ENCODE data around the gene SPATA16. TPM values are rescaled to one million over a fixed set of nuclear protein-coding genes. Genes with fewer than 3 reads are reported as not detected.
"Not testable (repeated sequence)": the region's sequence is repeated elsewhere in the genome, so short reads cannot be mapped to it uniquely, and the experiment has no call there.

The SPATA16 gene
- total RNA-seq, 2 donors from 2014 or later, result not detected

DNA sequence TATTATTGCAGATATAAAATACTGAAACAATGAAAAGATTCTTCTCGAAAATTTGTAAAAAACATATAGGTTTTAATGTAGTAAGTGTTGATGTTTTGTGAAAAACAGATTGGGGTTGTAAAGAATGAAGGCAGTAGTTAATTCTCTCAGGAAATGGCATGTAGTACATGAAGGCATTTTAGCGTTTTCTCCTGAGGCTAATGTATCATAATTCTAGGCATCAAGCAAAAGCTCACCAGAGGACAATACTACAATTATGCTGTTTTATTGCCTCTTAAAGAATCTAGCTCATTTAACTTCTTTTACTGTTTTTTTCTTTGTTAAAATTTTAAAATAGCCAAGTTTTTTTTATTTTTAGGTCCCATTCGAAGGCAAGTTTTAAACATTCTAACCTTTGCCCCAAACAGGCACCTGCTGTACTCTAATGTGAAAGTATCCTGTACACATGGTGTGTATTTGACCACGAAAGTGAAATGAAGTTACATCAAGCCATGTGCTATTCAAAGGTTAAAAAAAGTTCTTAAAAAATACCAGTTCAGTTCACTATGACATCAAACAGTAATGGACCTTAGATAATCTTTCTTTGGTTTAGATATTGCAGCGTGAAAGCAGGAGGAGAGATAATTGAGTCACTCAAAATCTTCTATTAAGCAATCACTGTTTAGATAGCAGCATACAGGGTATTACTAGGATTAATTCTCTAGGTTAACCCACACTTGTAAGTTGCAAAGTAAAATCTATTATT lies 227.0 kb downstream of the SPATA16 start:
- intact Hi-C loops (cut with DNase I), result no loop called here

DNA sequence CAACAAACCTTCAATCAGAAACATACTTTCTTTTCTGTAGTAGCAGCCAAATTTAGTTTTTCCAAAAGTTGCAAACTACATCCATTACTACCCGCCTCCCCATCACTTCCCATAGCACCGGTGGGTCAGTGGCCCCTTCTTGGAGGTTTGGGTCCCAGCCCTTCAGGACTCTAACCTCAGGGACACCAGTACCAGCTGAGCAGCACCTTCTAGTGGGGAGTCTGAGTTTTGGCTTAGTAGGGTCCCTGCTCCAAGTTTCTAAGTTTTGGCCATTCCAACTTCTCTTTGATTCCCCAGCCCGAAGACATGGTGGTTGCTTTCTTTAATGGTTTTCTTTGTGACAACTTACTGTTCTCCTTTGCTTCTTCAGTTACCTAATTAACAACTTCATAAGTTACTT lies 229.9 kb downstream of the SPATA16 start:
- intact Hi-C loops (cut with DNase I), result no loop called here
- DNase-seq (ENCODE audit: low spot score), result no peak

More for the DNA sequence above, 227.0 kb downstream of the SPATA16 start:
- DNase-seq (ENCODE audit: low spot score), result no peak

DNA sequence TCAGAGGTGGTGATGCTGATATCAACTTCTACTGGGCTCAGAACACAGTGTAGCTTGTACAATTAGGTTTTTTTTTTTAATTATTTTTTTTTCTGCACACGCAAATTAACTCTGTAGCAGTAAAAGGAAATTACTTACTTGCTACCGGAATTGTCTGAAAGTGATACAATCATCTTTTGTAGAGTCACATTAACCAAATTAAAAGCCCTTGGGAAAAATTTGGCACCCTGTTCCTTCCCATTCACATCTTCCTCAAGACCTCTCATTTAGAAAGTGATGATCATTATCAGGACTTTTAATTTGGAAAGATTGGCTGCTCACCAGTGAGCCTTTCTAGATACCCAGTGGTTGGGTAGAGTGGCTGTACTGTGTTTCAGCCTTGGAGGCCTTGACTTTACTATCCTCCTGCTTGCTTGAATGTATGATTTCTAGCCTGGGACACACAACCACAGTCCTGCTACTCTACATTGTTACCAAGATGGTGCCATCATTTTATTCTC lies 232.2 kb downstream of the SPATA16 start:
- no peak for DNase-seq (ENCODE audit: low spot score)
- intact Hi-C loops (cut with DNase I), result no loop called here

DNA sequence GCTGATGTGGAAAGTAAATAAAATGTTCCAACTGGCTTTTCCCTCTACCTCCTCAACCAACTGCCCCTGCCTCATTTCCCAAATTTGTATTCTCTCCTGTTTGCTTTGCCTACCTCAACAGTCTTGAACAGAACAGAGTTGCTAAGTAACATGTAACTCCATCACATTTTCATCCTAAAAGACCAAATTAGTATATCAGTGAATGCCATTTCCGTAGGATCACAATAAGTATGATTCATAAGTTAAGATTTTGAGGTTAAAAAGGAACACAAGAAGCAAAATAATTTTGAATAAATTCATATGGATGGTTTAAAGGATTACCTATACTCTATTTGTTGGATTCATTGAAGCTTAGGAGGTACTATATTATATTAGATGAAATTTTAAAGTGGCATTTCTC lies 235.6 kb downstream of the SPATA16 start:
- no peak for DNase-seq (ENCODE audit: low spot score)
- intact Hi-C loops (cut with DNase I), result no loop called here

DNA sequence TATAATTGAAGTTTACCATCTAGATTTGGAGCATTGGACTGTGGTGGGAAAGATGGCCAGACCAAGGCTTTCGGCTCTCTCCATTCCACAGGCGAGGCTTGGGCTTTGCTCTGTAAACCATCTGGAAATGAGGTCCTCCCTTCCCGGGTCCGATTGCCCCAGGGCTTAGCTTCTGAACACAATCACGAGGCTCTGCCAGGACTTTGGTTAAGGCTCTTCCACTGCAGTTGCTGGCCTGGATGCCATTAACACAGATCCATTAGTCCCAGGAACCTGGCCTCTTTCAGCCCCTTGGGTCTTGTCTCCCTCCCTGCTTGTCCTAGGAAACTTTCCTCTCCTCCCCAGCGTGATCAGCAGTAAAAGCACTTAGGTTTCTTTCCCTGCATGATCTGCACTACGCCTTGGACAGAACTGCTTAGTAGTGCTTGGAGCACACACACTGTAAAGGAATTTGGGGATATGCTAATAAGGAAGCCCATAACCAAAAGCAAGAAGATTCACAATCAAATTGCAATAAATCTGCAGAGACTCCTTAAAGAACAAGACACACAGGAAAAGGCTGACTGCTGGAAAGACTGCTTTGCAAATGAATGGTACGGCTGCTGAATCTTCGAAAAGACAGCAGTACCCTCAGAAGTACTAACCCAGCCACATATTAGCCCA lies 236.2 kb downstream of the SPATA16 start:
- intact Hi-C loops (cut with DNase I), result no loop called here

DNA sequence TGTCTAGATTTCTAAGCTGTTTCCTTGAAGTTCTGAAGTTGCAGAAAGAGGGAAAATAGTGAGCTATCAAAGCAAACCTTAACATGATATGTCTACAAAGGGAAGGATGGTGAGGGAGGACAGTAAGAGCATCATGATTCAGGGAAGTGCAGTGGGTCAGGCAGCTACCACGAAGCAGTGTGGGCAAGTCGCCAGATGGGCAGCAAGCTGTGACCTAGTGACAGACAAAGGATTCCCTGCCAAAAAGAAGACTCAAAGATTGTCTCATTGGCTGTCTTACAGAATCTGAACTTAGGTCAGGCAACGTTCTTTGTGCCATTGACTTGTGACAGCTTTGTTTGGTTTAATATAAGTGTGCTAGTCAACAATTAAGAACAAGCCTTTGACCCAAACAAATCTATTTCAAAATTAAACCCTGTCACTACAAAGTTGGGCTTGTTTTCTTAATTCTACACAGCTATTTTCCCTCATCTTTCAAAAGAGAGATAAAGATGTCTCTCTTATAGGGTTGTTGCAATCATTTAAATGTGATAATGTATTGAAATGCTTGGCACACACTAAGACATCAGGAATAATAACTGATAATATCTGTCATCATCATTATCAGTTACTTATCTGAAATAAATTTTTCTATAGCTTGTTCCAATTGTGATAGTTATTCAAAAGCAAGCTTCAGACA lies 237.3 kb downstream of the SPATA16 start:
- intact Hi-C loops (cut with DNase I), result no loop called here
- no peak for DNase-seq (ENCODE audit: low spot score)

More for the DNA sequence above, 236.2 kb downstream of the SPATA16 start:
- no peak for DNase-seq (ENCODE audit: low spot score)

DNA sequence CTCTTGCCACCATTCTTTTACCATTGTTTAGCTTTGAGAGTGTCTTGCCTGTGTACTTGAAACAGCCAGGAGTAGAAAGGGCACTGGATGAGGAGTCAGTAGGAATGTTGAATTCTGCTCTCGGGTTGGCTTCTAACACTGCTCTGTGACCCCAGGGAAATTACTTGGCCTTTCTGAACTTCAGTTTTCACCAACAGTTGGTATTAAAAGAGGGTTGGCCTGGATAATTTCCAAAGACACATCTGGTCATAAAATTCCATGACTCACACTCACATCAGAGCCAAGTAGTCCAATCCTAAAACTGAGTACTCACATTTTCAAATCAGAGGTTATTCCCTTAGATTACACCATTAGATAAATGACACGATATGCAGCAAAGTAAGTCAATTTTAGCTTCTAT lies 248.9 kb downstream of the SPATA16 start:
- intact Hi-C loops (cut with DNase I), result no loop called here
- no peak for DNase-seq (ENCODE audit: low spot score)

DNA sequence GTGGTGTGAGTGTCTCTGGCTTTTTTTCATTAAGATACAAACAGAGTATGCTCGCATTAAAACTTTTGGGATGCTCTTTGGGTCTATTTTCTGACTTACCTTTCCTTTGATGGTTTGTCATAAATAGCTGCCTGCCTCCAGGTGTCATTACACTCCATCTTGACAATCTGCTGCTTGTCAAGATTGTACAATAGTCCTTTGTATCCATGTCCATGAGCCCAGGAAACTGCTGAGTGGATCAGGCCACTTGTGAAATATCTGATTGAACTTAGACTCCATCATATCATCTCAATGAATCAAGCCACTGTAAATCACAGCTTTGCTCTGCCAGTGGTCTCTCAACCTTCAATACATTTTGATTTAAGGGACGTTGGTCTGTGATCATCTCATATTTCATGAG lies 255.3 kb downstream of the SPATA16 start:
- DNase-seq (ENCODE audit: low spot score), result no peak
- intact Hi-C loops (cut with DNase I), result no loop called here

DNA sequence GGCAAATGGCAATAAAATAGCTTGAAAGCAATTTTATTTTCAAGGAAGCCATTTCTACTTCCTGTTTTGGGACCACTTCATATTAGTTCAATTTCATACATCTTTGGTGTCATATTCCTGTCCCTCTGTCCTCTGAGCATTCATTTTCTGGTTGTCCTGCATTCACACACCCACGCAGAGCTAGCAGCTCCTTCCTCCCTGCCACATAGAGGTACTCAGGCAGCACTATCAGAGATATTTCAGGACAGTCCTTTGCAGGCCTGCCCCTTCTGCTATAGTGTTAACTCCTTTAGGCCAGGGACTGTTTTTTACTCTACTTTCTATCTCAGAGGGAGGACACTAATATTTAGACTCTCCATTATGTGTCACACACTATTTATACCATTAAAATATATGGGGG lies 258.5 kb downstream of the SPATA16 start:
- no peak for DNase-seq (ENCODE audit: low spot score)
- intact Hi-C loops (cut with DNase I), result no loop called here

DNA sequence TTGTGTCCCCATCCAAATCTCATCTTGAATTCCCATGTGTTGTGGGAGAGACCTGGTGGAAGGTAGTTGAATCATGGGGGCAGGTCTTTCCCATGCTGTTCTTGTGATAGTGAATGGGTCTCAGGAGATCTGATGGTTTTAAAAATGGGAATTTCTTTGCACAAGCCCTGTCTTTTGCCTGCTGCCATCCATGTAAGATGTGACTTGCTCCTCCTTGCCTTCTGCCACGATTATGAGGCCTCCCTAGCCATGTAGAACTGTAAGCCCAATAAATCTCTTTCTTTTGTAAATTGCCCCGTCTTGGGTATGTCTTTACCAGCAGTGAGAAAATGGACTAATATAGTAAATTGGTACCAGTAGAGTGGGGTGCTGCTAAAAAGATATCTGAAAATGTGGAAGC lies 261.7 kb downstream of the SPATA16 start:
- intact Hi-C loops (cut with DNase I); DNase-seq (ENCODE audit: low spot score): not testable (repeated sequence)

DNA sequence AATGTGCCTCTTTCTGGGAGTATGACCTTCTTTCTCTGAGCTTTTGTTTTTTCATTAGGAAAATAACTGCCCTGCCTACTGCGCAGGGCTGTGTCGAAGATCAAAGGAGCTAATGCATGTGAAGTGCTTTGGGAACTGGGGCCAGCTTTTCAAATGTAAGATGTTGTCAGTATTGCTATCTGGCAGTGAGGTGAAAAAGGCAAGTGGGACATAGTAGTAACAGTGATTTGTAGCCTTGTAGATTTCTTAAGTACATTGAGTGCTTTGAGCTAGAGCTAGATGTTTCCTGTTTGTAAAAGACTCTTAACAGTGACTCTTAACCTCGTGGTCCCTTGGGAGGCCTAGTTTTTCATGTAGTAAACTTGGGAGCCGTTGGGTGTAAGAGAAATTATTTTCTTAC lies 264.0 kb downstream of the SPATA16 start:
- DNase-seq (ENCODE audit: low spot score), result no peak
- intact Hi-C loops (cut with DNase I), result no loop called here

DNA sequence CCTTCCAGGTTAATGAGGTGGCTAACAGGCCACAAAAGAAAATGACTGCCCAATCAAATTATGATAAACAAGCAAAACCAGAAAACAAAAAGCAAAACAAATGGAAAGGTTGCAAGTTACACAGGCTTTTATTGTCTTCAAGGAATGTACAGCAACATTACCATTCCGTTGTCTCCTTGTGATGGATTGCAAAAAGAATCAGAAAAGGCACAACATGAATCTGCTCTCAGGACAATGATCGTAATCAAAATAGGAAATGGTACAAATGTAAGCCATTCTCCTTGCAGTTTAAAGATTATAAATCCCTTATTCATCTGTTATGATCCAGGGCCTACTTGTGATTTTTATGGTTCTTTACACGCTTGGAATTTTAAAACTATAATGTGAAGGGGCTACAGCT lies 264.7 kb downstream of the SPATA16 start:
- intact Hi-C loops (cut with DNase I), result no loop called here

DNA sequence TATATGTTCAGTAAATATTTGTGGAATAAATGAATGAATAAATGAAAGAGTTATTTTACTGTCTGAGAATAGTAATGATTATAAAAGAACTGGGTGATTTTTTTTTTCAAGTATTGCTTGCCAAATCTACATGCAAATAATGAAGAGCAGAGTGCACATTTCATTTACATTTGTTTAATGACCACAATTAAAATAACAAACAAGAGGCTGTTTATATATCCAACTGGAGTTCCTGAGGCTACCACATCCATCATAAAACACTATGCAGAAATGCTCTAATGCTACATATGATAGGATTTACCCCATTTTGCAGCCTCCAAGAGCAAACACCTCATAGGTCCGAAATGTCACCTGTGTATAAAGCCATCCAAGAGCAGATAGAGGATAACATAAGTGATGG lies 266.0 kb downstream of the SPATA16 start:
- intact Hi-C loops (cut with DNase I), result no loop called here
- no peak for DNase-seq (ENCODE audit: low spot score)

More for the DNA sequence above, 264.7 kb downstream of the SPATA16 start:
- no peak for DNase-seq (ENCODE audit: low spot score)

DNA sequence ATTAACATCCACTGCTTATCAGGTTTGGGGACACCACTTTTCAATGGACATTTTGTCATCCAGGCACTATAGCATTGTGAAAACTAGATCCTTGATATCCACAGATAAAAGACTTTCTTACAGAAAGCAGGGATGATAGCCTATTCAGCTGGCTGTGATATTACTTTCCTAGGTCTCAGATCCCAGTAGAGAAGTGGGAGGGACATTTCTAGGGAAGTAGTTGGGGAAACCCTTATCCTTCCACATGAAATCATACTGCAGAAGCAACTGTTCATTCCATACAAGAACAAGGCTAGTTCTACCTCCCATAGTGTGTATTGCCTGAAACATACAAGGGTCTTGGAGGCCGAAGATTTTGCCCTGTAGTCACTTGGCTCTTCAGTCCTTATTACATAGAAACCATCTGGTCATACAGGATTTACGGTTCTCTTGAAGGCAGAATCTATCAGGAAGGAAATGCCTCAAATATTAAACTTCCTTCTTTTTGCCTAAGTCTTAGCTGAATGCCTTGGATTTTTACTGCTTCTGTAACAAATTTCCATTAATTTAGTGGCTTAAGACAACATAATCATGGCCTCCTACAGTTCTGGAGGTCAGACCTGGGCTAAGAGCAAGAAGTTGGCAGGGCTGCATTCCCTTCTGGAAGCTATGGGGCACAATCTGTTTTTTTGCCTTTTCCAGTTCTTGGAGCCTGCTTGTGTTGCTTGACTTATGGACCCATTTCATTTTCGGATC lies 271.1 kb downstream of the SPATA16 start:
- intact Hi-C loops (cut with DNase I), result no loop called here
- no peak for DNase-seq (ENCODE audit: low spot score)

DNA sequence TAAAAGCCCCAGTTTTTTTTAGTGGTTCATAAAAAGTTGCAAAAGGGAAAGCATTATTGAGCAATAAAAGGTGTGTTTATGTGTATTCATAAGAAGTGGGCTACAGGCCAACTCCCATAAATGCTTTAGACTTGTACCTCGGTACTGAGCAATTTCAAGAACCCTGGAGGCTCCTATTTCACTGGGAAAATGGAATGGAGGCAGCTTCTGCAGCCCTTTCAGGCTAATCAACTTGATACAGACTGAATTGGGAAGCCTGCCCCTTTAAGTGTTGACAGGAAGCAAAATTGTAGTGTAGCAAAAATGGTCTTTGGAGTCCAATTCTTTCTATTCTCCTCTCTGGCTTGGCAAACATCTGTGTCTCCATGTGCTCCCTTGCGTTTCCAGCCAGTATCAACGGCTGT lies 271.7 kb downstream of the SPATA16 start:
- intact Hi-C loops (cut with DNase I), result no loop called here
- DNase-seq (ENCODE audit: low spot score), result no peak

DNA sequence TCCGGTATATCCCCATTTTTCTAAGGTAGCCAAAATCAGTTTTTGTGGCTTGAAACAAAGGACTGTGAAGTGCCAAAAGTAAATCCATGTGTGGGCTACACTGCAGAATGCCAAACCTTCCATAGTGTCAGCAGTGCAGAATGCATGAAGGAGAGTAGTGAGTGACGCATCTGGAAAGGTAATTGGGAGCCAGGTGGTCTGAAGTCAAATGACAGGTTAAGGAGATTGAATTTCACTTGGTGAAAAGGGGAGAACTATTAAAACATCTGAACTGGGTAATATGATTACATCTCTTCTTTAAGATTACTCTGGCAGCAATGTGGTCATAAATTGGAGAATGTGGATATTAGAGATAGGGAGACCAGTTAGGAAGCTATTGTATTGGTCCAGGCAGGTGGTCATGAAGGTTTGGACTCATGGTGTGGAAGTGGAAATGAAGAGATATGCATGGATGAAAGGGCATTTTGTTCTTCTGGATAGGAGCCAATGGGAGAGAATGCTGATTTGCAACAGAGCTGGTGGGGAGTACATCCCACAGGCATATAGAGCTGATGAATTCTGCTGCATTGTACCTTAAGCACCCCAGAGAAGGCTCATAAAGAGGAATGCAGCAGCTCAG lies 272.3 kb downstream of the SPATA16 start:
- DNase-seq (ENCODE audit: low spot score), result no peak
- intact Hi-C loops (cut with DNase I), result no loop called here

DNA sequence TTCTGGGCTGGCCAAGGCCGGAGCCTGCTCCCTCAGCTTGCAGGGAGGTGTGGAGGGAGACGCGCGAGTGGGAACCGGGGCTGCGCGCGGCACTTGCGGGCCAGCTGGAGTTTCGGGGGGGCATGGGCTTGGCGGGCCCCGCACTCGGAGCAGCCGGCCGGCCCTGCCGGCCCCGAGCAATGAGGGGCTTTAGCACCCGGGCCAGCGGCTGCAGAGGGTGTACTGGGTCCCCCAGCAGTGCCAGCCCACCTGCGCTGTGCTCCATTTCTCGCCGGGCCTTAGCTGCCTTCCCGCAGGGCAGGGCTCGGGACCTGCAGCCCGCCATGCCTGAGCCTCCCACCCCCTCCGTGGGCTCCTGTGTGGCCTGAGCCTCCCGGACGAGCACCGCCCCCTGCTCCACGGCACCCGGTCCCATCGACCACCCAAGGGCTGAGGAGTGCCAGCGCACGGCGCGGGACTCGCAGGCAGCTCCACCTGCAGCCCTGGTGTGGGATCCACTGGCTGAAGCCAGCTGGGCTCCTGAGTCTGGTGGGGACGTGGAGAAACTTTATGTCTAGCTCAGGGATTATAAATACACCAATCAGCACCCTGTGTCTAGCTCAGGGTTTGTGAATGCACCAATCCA lies 274.2 kb downstream of the SPATA16 start:
- intact Hi-C loops (cut with DNase I); DNase-seq (ENCODE audit: low spot score): not testable (repeated sequence)

DNA sequence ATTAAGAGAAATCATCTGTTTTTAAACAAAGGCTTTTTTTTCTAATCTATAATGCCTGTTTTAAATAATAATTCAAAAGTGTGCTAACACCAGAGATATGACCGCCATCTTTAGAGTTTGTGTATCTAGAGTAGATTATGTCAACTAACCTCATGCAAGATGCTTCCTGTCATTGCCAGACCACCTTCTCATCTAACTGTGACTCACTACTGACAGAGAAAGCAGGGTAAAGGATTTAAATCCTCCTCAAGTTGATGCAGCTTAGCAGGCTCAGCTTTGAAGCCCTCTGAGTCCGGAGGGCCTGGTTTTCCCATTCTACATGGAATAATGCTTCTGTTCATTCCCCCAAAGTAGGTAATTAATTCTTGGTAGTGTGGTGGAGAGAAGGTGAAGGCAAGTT lies 282.0 kb downstream of the SPATA16 start:
- intact Hi-C loops (cut with DNase I), result no loop called here

More for the DNA sequence above, 282.0 kb downstream of the SPATA16 start:
- DNase-seq (ENCODE audit: low spot score), result no peak

Data from posterior vena cava (tissue), 2 donors.